Stimulated activated CD8-positive, alpha-beta memory T cell treated with anti-CD3 and anti-CD28 coated beads, Interleukin-4, amount 100 ng/mL, for 4 hours (primary cell): ENCODE results near the gene AURKAIP1.
"Not testable (repeated sequence)": the region's sequence is repeated elsewhere in the genome, so short reads cannot be mapped to it uniquely, and the experiment has no call there.

Experiments used
- DNase-seq, 2 donors: peaks; one replicate each; pipeline ENCODE4 v3.0.0-alpha.2; 2020; ENCODE audit warnings: low read depth in 2 of 2, low spot score in 1 of 2

AURKAIP1 gene

DNA sequence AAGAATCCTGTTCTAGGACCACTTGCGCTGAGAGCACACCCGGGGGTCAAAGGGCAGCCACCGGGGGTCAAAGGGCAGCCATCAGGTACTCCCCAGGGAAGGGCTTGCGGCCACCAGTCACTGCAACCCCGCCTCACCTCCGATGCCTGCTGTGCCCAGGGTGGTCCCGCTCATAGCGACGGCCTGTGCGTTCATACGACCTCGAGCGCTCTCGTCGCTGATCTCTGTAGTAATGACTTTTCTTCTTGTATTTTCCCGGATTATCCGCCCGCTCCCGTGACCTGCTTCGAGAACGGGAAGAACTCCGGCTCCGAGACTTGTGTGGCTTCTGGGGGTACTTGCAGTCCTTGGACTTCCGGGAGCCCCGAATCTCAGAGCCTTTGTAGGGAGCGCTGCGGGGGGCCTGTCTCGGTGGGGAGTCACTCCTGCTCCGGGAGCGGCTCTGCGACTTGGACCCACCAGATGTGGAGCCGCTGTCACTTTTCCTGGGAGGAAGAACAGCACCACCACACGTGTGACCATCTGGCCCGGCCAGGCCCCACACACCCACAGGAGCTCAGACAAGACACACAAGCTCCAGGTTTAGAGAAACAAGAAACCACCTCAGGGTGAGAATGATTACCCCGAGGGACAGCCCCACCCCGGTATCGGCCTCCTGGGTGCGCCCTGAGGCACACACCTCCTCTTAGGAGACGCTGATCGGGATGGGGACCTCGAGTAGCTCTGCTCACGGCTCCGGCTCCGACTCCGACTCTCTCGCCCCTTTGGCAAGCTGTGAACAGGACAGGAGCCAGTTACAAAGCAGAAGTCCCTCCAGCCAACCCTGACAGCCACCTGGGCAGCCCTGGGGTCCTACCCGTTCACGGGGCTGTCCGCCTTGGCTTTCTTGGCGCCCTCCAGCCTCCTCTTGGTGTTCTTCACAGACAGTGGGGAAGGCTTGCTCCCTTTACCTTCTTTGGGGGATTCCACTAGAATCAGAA lies 12.4 kb upstream of the AURKAIP1 start:
- DNase-seq, result no peak

GRCh38 chr1:1385931-1386330 lies 10.9 kb upstream of the AURKAIP1 start:
- no peak for DNase-seq

GRCh38 chr1:1385339-1385738 lies 10.3 kb upstream of the AURKAIP1 start:
- not testable (repeated sequence) for DNase-seq

GRCh38 chr1:1381294-1381693 lies 6.3 kb upstream of the AURKAIP1 start:
- DNase-seq, result no peak

DNA sequence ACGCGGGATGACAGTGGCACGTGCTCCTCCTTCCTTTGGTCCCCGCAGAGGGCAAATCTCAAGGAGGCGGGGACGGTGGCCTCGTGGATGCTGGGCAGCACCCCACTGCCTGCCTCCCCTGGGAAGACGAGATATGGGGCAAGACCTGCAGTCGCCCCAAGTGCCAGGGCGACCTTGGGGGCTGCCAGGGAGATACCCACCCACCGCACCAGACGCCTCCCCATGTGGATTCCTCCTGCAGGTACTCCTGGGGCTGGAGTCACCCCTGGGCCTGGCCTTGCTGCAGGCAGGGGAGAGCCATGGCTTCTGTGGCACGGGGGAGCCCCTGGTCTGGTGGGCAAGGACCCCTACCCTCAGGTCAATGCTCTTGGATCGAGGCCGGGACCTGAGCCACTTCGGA lies 5.9 kb upstream of the AURKAIP1 start:
- no peak for DNase-seq

- no peak for DNase-seq
Measured at GRCh38 chr1:1377540-1378205, 2.7 kb upstream of the AURKAIP1 start.

DNA sequence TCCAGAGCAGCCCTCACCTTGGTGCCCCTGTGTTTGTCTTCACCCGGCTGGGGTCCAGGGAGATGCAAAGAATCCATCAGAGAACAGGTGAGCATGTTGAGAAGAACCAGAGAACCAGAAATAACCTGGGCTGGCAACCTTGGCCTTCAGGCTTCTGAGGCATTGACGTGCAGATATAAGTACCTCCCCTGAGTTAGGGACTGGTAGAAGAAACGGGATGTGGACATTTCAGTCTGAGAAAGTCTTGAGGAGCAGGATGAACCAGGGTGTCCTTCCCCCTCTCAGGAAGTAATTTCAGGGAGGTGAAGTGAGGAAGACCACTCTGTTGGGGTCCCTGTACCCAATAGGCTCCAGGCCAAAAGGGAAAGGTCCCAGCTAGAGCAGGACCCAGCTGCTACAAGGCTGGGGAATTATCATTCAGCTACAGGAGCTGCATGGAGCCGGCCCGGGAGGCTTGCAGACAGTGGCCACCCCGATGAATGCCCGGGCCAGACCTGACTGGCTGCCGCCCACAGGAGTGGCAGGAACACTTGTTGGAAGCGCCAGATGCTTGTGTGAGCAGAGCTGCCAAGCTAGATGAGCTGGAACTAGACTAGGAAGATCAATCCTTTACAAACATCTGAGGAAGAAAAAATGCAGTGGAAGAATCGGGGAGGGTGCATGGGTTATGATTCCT lies 1.7 kb upstream of the AURKAIP1 start:
- DNase-seq, result no peak

DNA sequence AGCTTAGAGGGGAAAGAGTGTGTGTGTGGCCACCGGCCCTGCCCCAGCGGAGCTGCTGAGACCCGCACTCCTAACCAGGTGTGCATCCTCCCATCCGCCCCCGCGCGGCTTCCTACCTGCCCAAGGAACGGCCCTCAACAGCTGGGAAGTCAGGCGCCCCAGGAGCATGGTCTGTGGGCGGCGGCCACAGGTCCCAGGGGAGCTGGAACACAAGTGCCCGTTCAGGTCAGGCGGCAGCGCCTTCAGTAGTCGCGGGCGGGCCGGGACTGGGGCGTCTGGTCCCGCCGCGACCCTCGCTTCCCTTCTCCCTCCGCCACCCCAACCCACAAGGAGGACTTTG lies 448 bp downstream of the AURKAIP1 start:
- no peak for DNase-seq

- DNase-seq, result no peak
Measured at GRCh38 chr1:1373815-1374588, 1.0 kb downstream of the AURKAIP1 start.

DNA sequence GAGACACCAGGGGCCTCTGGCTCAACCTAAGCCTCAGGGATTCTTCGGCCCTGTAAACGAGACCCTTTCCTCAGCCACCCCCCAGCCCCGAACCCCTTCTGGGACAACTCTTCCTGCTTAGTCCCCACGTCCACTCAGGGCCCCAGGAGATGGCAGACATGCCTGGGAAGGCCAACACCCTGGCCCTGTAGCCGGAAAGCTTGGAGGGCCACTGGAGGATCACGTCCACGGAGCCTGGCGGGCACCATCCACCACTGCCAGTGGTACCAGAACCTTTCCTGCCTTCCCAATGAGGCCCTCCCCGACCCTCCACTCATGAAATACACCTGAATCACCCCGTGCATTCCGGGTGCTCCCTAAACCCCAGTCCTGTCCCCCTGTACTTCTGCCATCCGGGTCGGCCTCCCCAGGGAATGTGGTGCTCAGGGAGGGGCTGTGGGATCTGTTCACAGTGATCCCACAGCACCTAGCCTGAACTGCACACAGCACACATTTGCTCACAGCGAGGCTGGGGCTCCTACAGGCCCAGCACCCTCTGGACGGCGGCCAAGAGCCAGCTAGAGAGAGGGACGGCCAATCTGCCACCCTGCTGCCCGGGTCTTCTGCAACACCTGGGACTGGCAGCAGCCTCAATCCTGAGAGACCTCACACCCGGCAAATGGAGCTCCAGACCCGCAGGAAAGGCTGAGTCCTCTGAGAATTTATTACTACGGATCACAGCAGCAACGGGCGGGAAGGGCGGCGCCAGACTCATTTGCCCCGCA lies 1.8 kb downstream of the AURKAIP1 start:
- no peak for DNase-seq

DNA sequence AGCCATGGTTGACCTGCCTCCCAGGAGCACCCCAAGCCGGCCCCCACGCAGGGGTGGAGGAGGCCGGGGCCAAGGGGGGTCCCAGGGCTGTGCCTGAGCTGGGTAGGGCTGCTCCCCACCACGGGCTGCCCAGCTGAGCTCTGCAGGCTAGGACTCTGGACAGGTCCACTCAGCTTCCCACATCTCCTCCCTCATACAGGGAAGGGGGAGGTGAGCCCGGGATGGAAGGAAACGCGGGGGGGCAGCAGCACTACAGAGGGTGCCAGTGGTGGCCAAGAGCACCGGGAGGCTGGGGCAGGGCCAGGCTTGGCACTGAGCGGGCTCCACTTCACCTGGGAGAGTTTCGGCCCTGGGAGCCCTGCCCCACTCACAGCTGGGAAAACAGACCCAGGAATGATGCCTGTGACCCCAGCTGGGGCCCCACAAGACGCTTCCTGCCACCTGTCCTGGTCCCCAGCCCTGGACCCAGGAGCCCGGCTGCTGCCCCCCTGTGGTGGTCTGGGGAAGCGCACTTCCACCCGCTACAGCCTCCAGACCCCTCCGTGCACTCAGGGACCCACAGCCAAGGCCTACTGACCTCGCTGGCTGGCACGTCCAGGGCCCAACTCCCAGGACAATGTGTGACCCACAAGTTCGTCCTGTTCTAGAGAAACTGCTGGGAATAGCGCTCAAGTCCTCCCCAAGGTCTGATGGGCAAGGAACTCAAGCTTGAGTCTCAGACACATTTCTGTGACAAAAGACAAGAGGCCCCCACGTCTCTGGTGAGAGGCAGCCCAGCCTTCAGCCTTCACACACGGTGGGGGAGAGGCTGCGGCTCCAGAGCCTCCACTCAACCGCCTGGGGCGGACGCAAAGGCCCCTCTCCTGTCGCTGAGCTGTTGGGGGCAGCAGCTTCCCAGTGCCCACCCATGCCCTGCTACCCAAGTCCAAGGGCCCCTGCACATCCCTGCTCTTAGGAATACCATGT lies 3.0 kb downstream of the AURKAIP1 start:
- peak; percentile 53 to 62 for DNase-seq

GRCh38 chr1:1371364-1371745 lies 3.7 kb downstream of the AURKAIP1 start:
- peak in 1 of 2 donors; percentile 19 for DNase-seq

GRCh38 chr1:1370771-1371300 lies 4.2 kb downstream of the AURKAIP1 start:
- DNase-seq, result no peak

DNA sequence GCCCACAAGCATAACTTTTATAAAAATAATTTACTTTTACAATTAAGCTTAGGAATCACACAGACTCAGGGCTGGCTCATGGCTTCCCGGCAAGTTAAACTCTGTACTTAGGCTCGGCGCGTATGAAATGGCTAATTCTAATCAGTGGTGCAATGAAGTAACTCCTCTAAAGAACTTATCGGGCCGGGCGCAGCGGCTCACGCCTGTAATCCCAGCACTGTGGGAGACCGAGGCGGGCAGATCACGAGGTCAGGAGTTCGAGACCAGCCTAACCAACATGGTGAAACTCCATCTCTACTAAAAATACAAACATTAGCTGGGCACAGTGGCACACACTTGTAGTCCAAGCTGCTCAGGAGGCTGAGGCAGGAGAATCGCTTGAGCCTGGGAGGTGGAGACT lies 4.9 kb downstream of the AURKAIP1 start:
- DNase-seq, result not testable (repeated sequence)

- no peak for DNase-seq
Measured at GRCh38 chr1:1367315-1367714, 7.7 kb downstream of the AURKAIP1 start.

GRCh38 chr1:1366699-1367066 lies 8.3 kb downstream of the AURKAIP1 start:
- no peak for DNase-seq

DNA sequence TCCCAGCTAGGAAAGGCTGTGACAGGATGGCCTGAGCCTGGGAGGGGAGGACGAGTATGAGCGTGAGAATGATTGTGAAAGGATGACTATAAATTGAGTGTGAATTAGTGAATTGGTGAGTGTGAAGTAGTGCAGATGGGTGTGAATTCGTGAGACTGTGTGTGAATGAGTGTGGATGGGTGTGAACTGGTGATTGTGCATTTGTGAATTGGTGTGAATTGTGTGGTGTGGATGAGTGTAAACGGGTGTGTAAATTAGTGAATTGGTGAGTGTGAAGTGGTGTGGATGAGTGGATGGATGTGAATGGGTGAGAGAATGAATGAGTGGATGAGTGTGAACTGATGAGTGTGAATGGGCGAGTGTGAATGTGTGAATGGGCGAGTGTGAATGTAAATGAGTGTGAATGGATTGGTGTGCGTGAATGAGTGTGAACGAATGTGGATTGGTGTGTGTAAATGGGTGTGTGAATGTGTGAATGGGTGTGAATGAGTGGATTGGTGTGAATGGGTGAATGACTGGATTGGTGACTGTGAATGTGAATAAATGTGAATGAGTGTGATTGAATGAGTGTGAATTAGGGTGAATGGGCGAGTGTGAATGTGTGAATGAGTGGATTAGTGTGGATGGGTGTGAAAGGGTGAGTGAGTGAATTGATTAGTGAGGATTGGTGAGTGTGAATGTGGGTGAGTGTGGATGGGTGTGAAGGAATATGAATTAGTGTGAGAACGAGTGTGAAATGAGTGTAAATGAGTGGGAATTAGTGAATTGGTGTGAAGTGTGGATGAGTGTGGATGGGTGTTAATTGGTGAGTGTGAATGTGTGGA lies 8.9 kb downstream of the AURKAIP1 start:
- no peak for DNase-seq

GRCh38 chr1:1364266-1364665 lies 10.7 kb downstream of the AURKAIP1 start:
- no peak for DNase-seq
